ENCODE results near the gene VTA1. TPM values are rescaled to one million over a fixed set of nuclear protein-coding genes. Genes with fewer than 3 reads are reported as not detected.

The VTA1 gene
- polyA plus RNA-seq, 1 donor from 2014 or later: 126 TPM

GRCh38 chr6:142218446-142218845, 71.4 kb downstream of the VTA1 start:
- Histone ChIP-seq H3K9me3 (ENCODE audit: low read length) (peaks cover 2% of the 10 kb centered on the region), H3K36me3 (ENCODE audit: insufficient read depth, low read length) (peaks cover 4% of the 10 kb centered on the region)

GRCh38 chr6:142222022-142222421, 75.0 kb downstream of the VTA1 start:
- H2AFZ ChIP-seq (ENCODE audit: low read depth, low read length): no peak overlapping the region
- no peaks in the 10 kb centered on the region for H3K9me2 ChIP-seq (ENCODE audit: insufficient read depth, low read length)
- H3K9ac ChIP-seq (ENCODE audit: low read length): no peak overlapping the region
- H3K27me3 ChIP-seq (ENCODE audit: insufficient read depth, low read depth, low read length): no peaks in the 10 kb centered on the region
- H3F3A ChIP-seq (ENCODE audit: insufficient read depth, low read length, poor library complexity, severe bottlenecking): no peaks in the 10 kb centered on the region
- H3K27ac ChIP-seq (ENCODE audit: low read length): no peak overlapping the region
- H3K36me3 ChIP-seq (ENCODE audit: insufficient read depth, low read length): no peaks in the 10 kb centered on the region
- TF ChIP-seq REST (IDR thresholded peaks at IDR 0.05; ENCODE audit: borderline replicate concordance) (no peak), CTCF (IDR thresholded peaks at IDR 0.05; ENCODE audit: poor library complexity, severe bottlenecking) (no peak), TAF1 (IDR thresholded peaks at IDR 0.05; ENCODE audit: low read depth) (no peak)
- H3K79me2 ChIP-seq (replicated peaks; ENCODE audit: insufficient read depth, low read length): no peaks in the 10 kb centered on the region
- H3K9me3 ChIP-seq (ENCODE audit: low read length): no peaks in the 10 kb centered on the region
- H3K4me3 ChIP-seq (ENCODE audit: low read length): no peak overlapping the region
- H4K20me1 ChIP-seq (ENCODE audit: insufficient read depth): no peaks in the 10 kb centered on the region
- no peak overlapping the region for H3K4me2 ChIP-seq (ENCODE audit: low read length)

More at GRCh38 chr6:142218446-142218845, 71.4 kb downstream of the VTA1 start:
- no peak for TF ChIP-seq RAD21 (conservative IDR thresholded peaks at IDR 0.05)
- Histone ChIP-seq H4K20me1 (ENCODE audit: insufficient read depth) (no peaks in the 10 kb centered on the region), H3K9me2 (ENCODE audit: insufficient read depth, low read length) (no peaks in the 10 kb centered on the region), H3K4me2 (ENCODE audit: low read length) (no peak overlapping the region), H3K27ac (ENCODE audit: low read length) (no peak overlapping the region), H3F3A (ENCODE audit: insufficient read depth, low read length, poor library complexity, severe bottlenecking) (no peaks in the 10 kb centered on the region), H3K27me3 (ENCODE audit: insufficient read depth, low read depth, low read length) (no peaks in the 10 kb centered on the region), H3K4me3 (ENCODE audit: low read length) (no peak overlapping the region), H2AFZ (ENCODE audit: low read depth, low read length) (no peak overlapping the region), H3K9ac (ENCODE audit: low read length) (no peak overlapping the region), H3K79me2 (replicated peaks; ENCODE audit: insufficient read depth, low read length) (no peaks in the 10 kb centered on the region)

- H3K4me2 ChIP-seq (ENCODE audit: low read length): no peak overlapping the region
- H3K27me3 ChIP-seq (ENCODE audit: insufficient read depth, low read depth, low read length): no peaks in the 10 kb centered on the region
- H3K4me3 ChIP-seq (ENCODE audit: low read length): no peak overlapping the region
- H3K9me3 ChIP-seq (ENCODE audit: low read length): peaks cover 3% of the 10 kb centered on the region
- H3K79me2 ChIP-seq (replicated peaks; ENCODE audit: insufficient read depth, low read length): no peaks in the 10 kb centered on the region
- no peaks in the 10 kb centered on the region for H3K36me3 ChIP-seq (ENCODE audit: insufficient read depth, low read length)
- H3K9me2 ChIP-seq (ENCODE audit: insufficient read depth, low read length): no peaks in the 10 kb centered on the region
- H2AFZ ChIP-seq (ENCODE audit: low read depth, low read length): no peak overlapping the region
- no peaks in the 10 kb centered on the region for H4K20me1 ChIP-seq (ENCODE audit: insufficient read depth)
- H3F3A ChIP-seq (ENCODE audit: insufficient read depth, low read length, poor library complexity, severe bottlenecking): no peaks in the 10 kb centered on the region
- no peak for TF ChIP-seq CTCF (IDR thresholded peaks at IDR 0.05; ENCODE audit: poor library complexity, severe bottlenecking)
- TF ChIP-seq RAD21 (conservative IDR thresholded peaks at IDR 0.05): no peak
- no peak for TF ChIP-seq SMC3 (conservative IDR thresholded peaks at IDR 0.05; ENCODE audit: poor library complexity)
- no peak overlapping the region for H3K9ac ChIP-seq (ENCODE audit: low read length)
- no peak overlapping the region for H3K27ac ChIP-seq (ENCODE audit: low read length)
Measured at GRCh38 chr6:142223938-142224337, 76.9 kb downstream of the VTA1 start.
